HEK293 (cell line): ENCODE measurements around the gene GSTT2B.

Experiments
- CTCF ChIA-PET: fragments of 350-600 bp; formaldehyde crosslinking; extraction: SDS; loops from one replicate; lab custom pipeline; 2021; ENCODE audit warnings: antibody characterized with exemption; lab: Yijun Ruan, JAX
- POLR2A ChIA-PET: fragments of 300-600 bp; formaldehyde crosslinking; extraction: SDS; loops from one replicate; lab custom pipeline; 2020; ENCODE audit warnings: antibody characterized with exemption, inconsistent platforms; lab: Yijun Ruan, JAX
- H3K27ac ChIP-seq: fragments of 200-500 bp; sonication (Bioruptor generic); 2 replicates; pipeline ENCODE4 v1.5.1; 2014; ENCODE audit warnings: low read depth, low read length, control low read depth, inconsistent platforms; ENCODE audit errors: extremely low read depth
- H3K36me3 ChIP-seq, 2 experiments: fragments of 200-500 bp in 1 of 2; sonication (Bioruptor generic) in 1 of 2; 1 replicate in 1 of 2; 2 replicates in 1 of 2; pipeline ENCODE4 v1.5.1; 2014 to 2017; ENCODE audit warnings: inconsistent platforms in 2 of 2, low read length in 2 of 2; ENCODE audit not compliant: control insufficient read depth in 2 of 2, insufficient read depth in 1 of 2
- H3K4me1 ChIP-seq: fragments of 200-500 bp; sonication (Bioruptor generic); 2 replicates; pipeline ENCODE4 v1.5.1; 2014; ENCODE audit warnings: mild to moderate bottlenecking, low read length, inconsistent platforms; ENCODE audit not compliant: control insufficient read depth, insufficient read depth
- H3K4me3 ChIP-seq: 2 replicates; pipeline ENCODE4 v1.5.1; 2011; ENCODE audit warnings: low read depth, mild to moderate bottlenecking, control low read depth, low read length, moderate library complexity
- H3K9me3 ChIP-seq: fragments of 200-500 bp; sonication (Bioruptor generic); 2 replicates; pipeline ENCODE4 v1.5.1; 2014; ENCODE audit warnings: low read depth, low read length, inconsistent platforms; ENCODE audit not compliant: control insufficient read depth, insufficient read depth
- BCL11A ChIP-seq: fragments of 450-650 bp; formaldehyde crosslinking; IDR thresholded peaks from 2 replicates; pipeline ENCODE4 v1.5.1; 2016; ENCODE audit warnings: low read depth, missing biosample characterization, missing genetic modification characterization
- BCL6B ChIP-seq: fragments of 450-650 bp; formaldehyde crosslinking; IDR thresholded peaks from 2 replicates; pipeline ENCODE4 v1.5.1; 2017; ENCODE audit warnings: missing biosample characterization, missing genetic modification characterization
- KLF10 ChIP-seq: fragments of 450-650 bp; IDR thresholded peaks from 2 replicates; pipeline ENCODE4 v1.5.1; 2018; ENCODE audit warnings: missing biosample characterization, mild to moderate bottlenecking, missing genetic modification characterization
- PRDM1 ChIP-seq: fragments of 450-650 bp; formaldehyde crosslinking; IDR thresholded peaks from 2 replicates; pipeline ENCODE4; 2016; ENCODE audit warnings: missing biosample characterization, missing genetic modification characterization
- ZBTB11 ChIP-seq: fragments of 450-650 bp; formaldehyde crosslinking; conservative IDR thresholded peaks from 2 replicates; pipeline ENCODE4 v1.5.1; 2016; ENCODE audit warnings: low read depth, missing biosample characterization, missing genetic modification characterization
- ZNF239 ChIP-seq: fragments of 450-650 bp; formaldehyde crosslinking; IDR thresholded peaks from 2 replicates; pipeline ENCODE4 v1.5.1; 2016; ENCODE audit warnings: missing biosample characterization, missing genetic modification characterization
- ZNF266 ChIP-seq: fragments of 450-650 bp; formaldehyde crosslinking; IDR thresholded peaks from 2 replicates; pipeline ENCODE4 v1.5.1; 2016; ENCODE audit warnings: missing biosample characterization, missing genetic modification characterization, low read depth
- ZNF701 ChIP-seq: fragments of 450-650 bp; formaldehyde crosslinking; IDR thresholded peaks from 2 replicates; pipeline ENCODE4 v1.5.1; 2016; ENCODE audit warnings: missing biosample characterization, missing genetic modification characterization
- ZNF785 ChIP-seq: fragments of 450-650 bp; formaldehyde crosslinking; IDR thresholded peaks from 2 replicates; pipeline ENCODE4 v1.5.1; 2016; ENCODE audit warnings: missing biosample characterization, missing genetic modification characterization
- ZSCAN5A ChIP-seq: fragments of 450-650 bp; formaldehyde crosslinking; IDR thresholded peaks from 2 replicates; pipeline ENCODE4 v1.5.1; 2016; ENCODE audit warnings: missing biosample characterization, missing genetic modification characterization

GSTT2B gene

GRCh38 chr22:24008381-24009226 lies 47.6 kb upstream of the GSTT2B start:
- Histone ChIP-seq H3K4me1 (no peaks in the 10 kb centered on the region), H3K36me3 (no peaks in the 10 kb centered on the region), H3K4me3 (no peak overlapping the region), H3K9me3 (no peaks in the 10 kb centered on the region), H3K27ac (no peak overlapping the region)
- ChIA-PET POLR2A (no interaction called here), CTCF (interaction anchor here (0.7 to 1.4 kb wide), 2 partner anchors 148 to 1669 kb away, joined by 4 read pairs; no protein-coding TSS in a partner anchor)
- no peak for TF ChIP-seq BCL6B (tag by site-specific recombination)

- Histone ChIP-seq H3K4me1 (no peaks in the 10 kb centered on the region), H3K4me3 (no peak overlapping the region), H3K36me3 (no peaks in the 10 kb centered on the region), H3K9me3 (no peaks in the 10 kb centered on the region), H3K27ac (no peak overlapping the region)
- ChIA-PET POLR2A (no interaction called here), CTCF (interaction anchor here (0.7 to 1.4 kb wide), 2 partner anchors 149 to 1669 kb away, joined by 4 read pairs; no protein-coding TSS in a partner anchor)
- no peak for TF ChIP-seq ZBTB11 (tag by site-specific recombination)
- no peak for TF ChIP-seq ZNF785 (tag by site-specific recombination)
- no peak for TF ChIP-seq ZNF239 (tag by site-specific recombination)
- TF ChIP-seq ZSCAN5A (tag by site-specific recombination) = no peak
Measured at GRCh38 chr22:24008022-24008283, 47.0 kb upstream of the GSTT2B start.

GRCh38 chr22:24007253-24008021 lies 46.4 kb upstream of the GSTT2B start:
- CTCF ChIA-PET = interaction anchor here (0.7 to 1.4 kb wide), 2 partner anchors 23 to 149 kb away, joined by 3 to 4 read pairs; no protein-coding TSS in a partner anchor
- no peak overlapping the region for H3K4me3 ChIP-seq
- no peaks in the 10 kb centered on the region for H3K9me3 ChIP-seq
- POLR2A ChIA-PET = no interaction called here
- H3K36me3 ChIP-seq = no peaks in the 10 kb centered on the region
- no peak overlapping the region for H3K27ac ChIP-seq
- no peaks in the 10 kb centered on the region for H3K4me1 ChIP-seq
- no peak for TF ChIP-seq BCL11A
- TF ChIP-seq ZNF785 (tag by site-specific recombination) = no peak
- no peak for TF ChIP-seq ZNF266 (tag by site-specific recombination)
- no peak for TF ChIP-seq KLF10 (tag by site-specific recombination)
- no peak for TF ChIP-seq PRDM1 (tag by site-specific recombination)

GRCh38 chr22:24006914-24007214 lies 45.9 kb upstream of the GSTT2B start:
- no peak overlapping the region for H3K27ac ChIP-seq
- POLR2A ChIA-PET = no interaction called here
- H3K9me3 ChIP-seq = no peaks in the 10 kb centered on the region
- TF ChIP-seq ZNF701 (tag by site-specific recombination) = no peak
- TF ChIP-seq, all 188 proteins: peak for 0
- no peak overlapping the region for H3K4me3 ChIP-seq
- H3K36me3 ChIP-seq = no peaks in the 10 kb centered on the region
- CTCF ChIA-PET = interaction anchor here (0.7 kb wide), 1 partner anchor 22 kb away, joined by 3 read pairs; no protein-coding TSS in a partner anchor
- H3K4me1 ChIP-seq = no peaks in the 10 kb centered on the region
